HEK293 (cell line): Measurements from ENCODE around the gene ATP4A.

Source experiments
- BCL11A ChIP-seq: fragments of 450-650 bp; formaldehyde crosslinking; IDR thresholded peaks from 2 replicates; pipeline ENCODE4 v1.5.1; 2016; ENCODE audit warnings: low read depth, missing biosample characterization, missing genetic modification characterization
- CTCF ChIP-seq: fragments of 450-650 bp; formaldehyde crosslinking; IDR thresholded peaks from 2 replicates; pipeline ENCODE4 v1.5.1; 2016; ENCODE audit warnings: missing biosample characterization, missing genetic modification characterization
- FEZF1 ChIP-seq: fragments of 450-650 bp; formaldehyde crosslinking; IDR thresholded peaks from 2 replicates; pipeline ENCODE4 v1.5.1; 2016; ENCODE audit warnings: missing biosample characterization, missing genetic modification characterization
- KLF16 ChIP-seq: fragments of 450-650 bp; formaldehyde crosslinking; IDR thresholded peaks from 2 replicates; pipeline ENCODE4 v1.5.1; 2017; ENCODE audit warnings: missing biosample characterization, missing genetic modification characterization
- KLF9 ChIP-seq: fragments of 450-650 bp; formaldehyde crosslinking; IDR thresholded peaks from 2 replicates; pipeline ENCODE4 v1.5.1; 2016; ENCODE audit warnings: missing biosample characterization, missing genetic modification characterization, low read depth
- MZF1 ChIP-seq: fragments of 450-650 bp; formaldehyde crosslinking; IDR thresholded peaks from 2 replicates; pipeline ENCODE4 v1.5.1; 2017; ENCODE audit warnings: missing biosample characterization, missing genetic modification characterization, borderline replicate concordance
- PRDM4 ChIP-seq: fragments of 450-650 bp; formaldehyde crosslinking; IDR thresholded peaks from 2 replicates; pipeline ENCODE4 v1.5.1; 2017; ENCODE audit warnings: missing biosample characterization, missing genetic modification characterization
- SP7 ChIP-seq: fragments of 450-650 bp; formaldehyde crosslinking; IDR thresholded peaks from 2 replicates; pipeline ENCODE4 v1.5.1; 2016; ENCODE audit warnings: missing biosample characterization, missing genetic modification characterization
- ZBTB20 ChIP-seq: fragments of 450-650 bp; formaldehyde crosslinking; IDR thresholded peaks from 2 replicates; pipeline ENCODE4 v1.5.1; 2016; ENCODE audit warnings: missing biosample characterization, missing genetic modification characterization
- ZBTB7A ChIP-seq: fragments of 450-650 bp; formaldehyde crosslinking; IDR thresholded peaks from 2 replicates; pipeline ENCODE4 v1.5.1; 2016; ENCODE audit warnings: low read depth, missing biosample characterization, missing genetic modification characterization
- ZNF10 ChIP-seq: fragments of 450-650 bp; formaldehyde crosslinking; IDR thresholded peaks from 2 replicates; pipeline ENCODE4 v1.5.1; 2017; ENCODE audit warnings: missing biosample characterization, missing genetic modification characterization
- ZNF132 ChIP-seq: fragments of 450-650 bp; formaldehyde crosslinking; IDR thresholded peaks from 2 replicates; pipeline ENCODE4 v1.5.1; 2017; ENCODE audit warnings: missing biosample characterization, missing genetic modification characterization, borderline replicate concordance
- ZNF146 ChIP-seq: fragments of 450-650 bp; formaldehyde crosslinking; IDR thresholded peaks from 2 replicates; pipeline ENCODE4 v1.5.1; 2016; ENCODE audit warnings: missing biosample characterization, missing genetic modification characterization
- ZNF169 ChIP-seq: fragments of 450-650 bp; formaldehyde crosslinking; IDR thresholded peaks from 2 replicates; pipeline ENCODE4 v1.5.1; 2016; ENCODE audit warnings: missing biosample characterization, missing genetic modification characterization
- ZNF184 ChIP-seq: fragments of 450-650 bp; IDR thresholded peaks from 2 replicates; pipeline ENCODE4 v1.5.1; 2018; ENCODE audit warnings: missing biosample characterization, mild to moderate bottlenecking, missing genetic modification characterization
- ZNF19 ChIP-seq: fragments of 450-650 bp; formaldehyde crosslinking; IDR thresholded peaks from 2 replicates; pipeline ENCODE4; 2016; ENCODE audit warnings: missing biosample characterization, missing genetic modification characterization, low read depth
- ZNF211 ChIP-seq: fragments of 450-650 bp; formaldehyde crosslinking; IDR thresholded peaks from 2 replicates; pipeline ENCODE4 v1.5.1; 2016; ENCODE audit warnings: low read depth, missing biosample characterization, missing genetic modification characterization
- ZNF223 ChIP-seq: fragments of 450-650 bp; formaldehyde crosslinking; IDR thresholded peaks from 2 replicates; pipeline ENCODE4 v1.5.1; 2016; ENCODE audit warnings: missing biosample characterization, missing genetic modification characterization
- ZNF274 ChIP-seq, 2 experiments: fragments of 200-500 bp in 1 of 2; fragments of 450-650 bp in 1 of 2; sonication (Bioruptor generic) in 1 of 2; formaldehyde crosslinking in 1 of 2; IDR thresholded peaks; 2 replicates each; pipeline versions ENCODE4 v1.5.1 to v1.6.1; 2014 to 2016; ENCODE audit warnings: borderline replicate concordance in 1 of 2, inconsistent platforms in 1 of 2, low read length in 1 of 2, missing biosample characterization in 1 of 2, missing genetic modification characterization in 1 of 2
- ZNF324 ChIP-seq: fragments of 450-650 bp; formaldehyde crosslinking; IDR thresholded peaks from 2 replicates; pipeline ENCODE4 v1.5.1; 2016; ENCODE audit warnings: missing biosample characterization, missing genetic modification characterization
- ZNF37A ChIP-seq: fragments of 450-650 bp; IDR thresholded peaks from 2 replicates; pipeline ENCODE4 v1.5.1; 2018; ENCODE audit warnings: missing biosample characterization, missing genetic modification characterization
- ZNF416 ChIP-seq: fragments of 450-650 bp; formaldehyde crosslinking; IDR thresholded peaks from 2 replicates; pipeline ENCODE4 v1.5.1; 2016; ENCODE audit warnings: missing biosample characterization, missing genetic modification characterization
- ZNF433 ChIP-seq: fragments of 450-650 bp; formaldehyde crosslinking; IDR thresholded peaks from 2 replicates; pipeline ENCODE4 v1.5.1; 2016; ENCODE audit warnings: missing biosample characterization, missing genetic modification characterization, low read depth
- ZNF529 ChIP-seq: fragments of 450-650 bp; formaldehyde crosslinking; IDR thresholded peaks from 2 replicates; pipeline ENCODE4 v1.5.1; 2017; ENCODE audit warnings: missing genetic modification characterization, missing biosample characterization; ENCODE audit not compliant: insufficient replicate concordance
- ZNF623 ChIP-seq: fragments of 450-650 bp; formaldehyde crosslinking; IDR thresholded peaks from 2 replicates; pipeline ENCODE4 v1.5.1; 2016; ENCODE audit warnings: missing biosample characterization, missing genetic modification characterization
- ZNF624 ChIP-seq: fragments of 450-650 bp; formaldehyde crosslinking; IDR thresholded peaks from 2 replicates; pipeline ENCODE4 v1.5.1; 2017; ENCODE audit warnings: missing biosample characterization, missing genetic modification characterization
- ZNF639 ChIP-seq: fragments of 450-650 bp; formaldehyde crosslinking; IDR thresholded peaks from 2 replicates; pipeline ENCODE4 v1.5.1; 2016; ENCODE audit warnings: missing biosample characterization, missing genetic modification characterization
- ZNF692 ChIP-seq: fragments of 450-650 bp; formaldehyde crosslinking; IDR thresholded peaks from 2 replicates; pipeline ENCODE4 v1.5.1; 2016; ENCODE audit warnings: missing biosample characterization, missing genetic modification characterization
- ZNF704 ChIP-seq: fragments of 450-650 bp; formaldehyde crosslinking; IDR thresholded peaks from 2 replicates; pipeline ENCODE4 v1.5.1; 2016; ENCODE audit warnings: missing biosample characterization, missing genetic modification characterization
- ZNF707 ChIP-seq: fragments of 450-650 bp; formaldehyde crosslinking; IDR thresholded peaks from 2 replicates; pipeline ENCODE4 v1.5.1; 2016; ENCODE audit warnings: missing biosample characterization, missing genetic modification characterization
- ZNF830 ChIP-seq: fragments of 450-650 bp; IDR thresholded peaks from 2 replicates; pipeline ENCODE4 v1.5.0; 2018; ENCODE audit warnings: missing biosample characterization, missing genetic modification characterization, low read depth, mild to moderate bottlenecking, moderate library complexity
- ZSCAN16 ChIP-seq: fragments of 450-650 bp; formaldehyde crosslinking; IDR thresholded peaks from 2 replicates; pipeline ENCODE4 v1.5.1; 2016; ENCODE audit warnings: missing biosample characterization, missing genetic modification characterization

ATP4A gene

GRCh38 chr19:35509861-35510625, 53.4 kb downstream of the ATP4A start (continued):
- peak; percentile 78 for TF ChIP-seq KLF16 (tag by site-specific recombination)
- TF ChIP-seq BCL11A (tag by site-specific recombination) = peak; percentile 86; the same call in 1 of the 2 replicates
- no peak for TF ChIP-seq ZNF529 (tag by site-specific recombination)
- TF ChIP-seq ZNF169 (tag by site-specific recombination) = no peak
- TF ChIP-seq CTCF (tag by site-specific recombination) = peak; percentile 100
- TF ChIP-seq ZNF692 (tag by site-specific recombination) = peak; percentile 69
- TF ChIP-seq ZNF324 (tag by site-specific recombination) = peak; percentile 90
- peak; percentile 87 for TF ChIP-seq ZBTB20 (tag by site-specific recombination)
- peak; percentile 52 for TF ChIP-seq KLF9 (tag by site-specific recombination)
- no peak for TF ChIP-seq ZNF707 (tag by site-specific recombination)
- peak; percentile 56; the same call in 1 of the 2 replicates for TF ChIP-seq PRDM4 (tag by site-specific recombination)
- peak; percentile 83 for TF ChIP-seq SP7 (tag by site-specific recombination)
- TF ChIP-seq ZNF223 = peak; percentile 81
- no peak for TF ChIP-seq ZNF132 (tag by site-specific recombination)
- no peak for TF ChIP-seq ZNF274 (IDR thresholded peaks at IDR 0.05; ENCODE audit: low read length)
- no peak for TF ChIP-seq ZNF274 (tag by site-specific recombination; IDR thresholded peaks at IDR 0.05; ENCODE audit: borderline replicate concordance)
- peak; percentile 31; the same call in 1 of the 2 replicates for TF ChIP-seq FEZF1 (tag by site-specific recombination)
- peak; percentile 6; the same call in 1 of the 2 replicates for TF ChIP-seq ZNF433 (tag by site-specific recombination)
- no peak for TF ChIP-seq ZNF704 (tag by site-specific recombination)
- no peak for TF ChIP-seq ZNF624 (tag by site-specific recombination)
- no peak for TF ChIP-seq ZNF184
- TF ChIP-seq ZNF10 = peak; percentile 46; the same call in 1 of the 2 replicates
- peak; percentile 20; the same call in 1 of the 2 replicates for TF ChIP-seq ZNF146 (tag by site-specific recombination)
- no peak for TF ChIP-seq ZNF830
- 0 out of 2 replicates have a peak, but pooled peaks have one; percentile 45 for TF ChIP-seq ZSCAN16 (tag by site-specific recombination)
- TF ChIP-seq ZNF37A = no peak
- TF ChIP-seq ZNF623 = 0 out of 2 replicates have a peak, but pooled peaks have one; percentile 30
- TF ChIP-seq ZBTB7A (tag by site-specific recombination) = peak; percentile 98
- no peak for TF ChIP-seq ZNF19 (tag by site-specific recombination)
- TF ChIP-seq ZNF416 (tag by site-specific recombination) = peak; percentile 60; the same call in 1 of the 2 replicates
- TF ChIP-seq MZF1 (tag by site-specific recombination) = peak; percentile 61; the same call in 1 of the 2 replicates
- TF ChIP-seq ZNF639 (tag by site-specific recombination) = peak; percentile 65
- no peak for TF ChIP-seq ZNF211
